WTC11 (cell line): ENCODE data around the gene F2RL3. TPM values are rescaled to one million over a fixed set of nuclear protein-coding genes. Genes with fewer than 3 reads are reported as not detected.

Source experiments
- ATAC-seq: fragments of 200-7000 bp; cut with Tn5 transposase; 2 replicates; pipeline ENCODE4 v1.10.0; 2021; ENCODE audit warnings: mild to moderate bottlenecking, moderate library complexity
- CTCF ChIA-PET: fragments of 300-600 bp; sonication (Branson Sonifier 250); formaldehyde crosslinking; loops from one replicate; lab custom pipeline; 2021; ENCODE audit warnings: antibody characterized with exemption; lab: Charles Lee
- POLR2A ChIA-PET: fragments of 350-600 bp; sonication (Branson Sonifier 250); formaldehyde crosslinking; loops from one replicate; lab custom pipeline; 2021; ENCODE audit warnings: antibody characterized with exemption; lab: Charles Lee
- DNase-seq: peaks from one replicate; pipeline ENCODE4 v3.0.0; 2021; ENCODE audit warnings: low spot score
- H3K27ac Mint-ChIP-seq: 2 replicates; pipeline ENCODE4 v1.8.0; 2021; ENCODE audit warnings: mixed read lengths
- H3K27me3 Mint-ChIP-seq: 2 replicates; pipeline ENCODE4 v1.8.0; 2021; ENCODE audit warnings: low read depth, mild to moderate bottlenecking, moderate library complexity, mixed read lengths
- H3K36me3 Mint-ChIP-seq: 2 replicates; pipeline ENCODE4 v1.8.0; 2021; ENCODE audit warnings: mixed read lengths
- H3K4me1 Mint-ChIP-seq: 2 replicates; pipeline ENCODE4 v1.8.0; 2022; ENCODE audit warnings: mixed read lengths
- H3K4me3 Mint-ChIP-seq: 2 replicates; pipeline ENCODE4 v1.8.0; 2021; ENCODE audit warnings: mild to moderate bottlenecking, moderate library complexity, mixed read lengths
- H3K9me3 Mint-ChIP-seq: 2 replicates; pipeline ENCODE4 v1.8.0; 2021; ENCODE audit warnings: mixed read lengths
- AR ChIP-seq: fragments of 250-450 bp; sonication (Bioruptor Pico); IDR thresholded peaks from 2 replicates; pipeline ENCODE4 v1.9.0; 2021; ENCODE audit warnings: mild to moderate bottlenecking
- CREM ChIP-seq: sonication (generic); formaldehyde crosslinking; IDR thresholded peaks from 2 replicates; pipeline ENCODE4 v1.8.1; 2022; ENCODE audit warnings: mild to moderate bottlenecking, missing genetic modification reagents, moderate library complexity
- ERG ChIP-seq: fragments of 250-450 bp; sonication (Bioruptor Pico); IDR thresholded peaks from 2 replicates; pipeline ENCODE4 v1.8.0; 2021; ENCODE audit warnings: mild to moderate bottlenecking
- HMGA2 ChIP-seq: fragments of 250-450 bp; sonication (Bioruptor Pico); IDR thresholded peaks from 2 replicates; pipeline ENCODE4 v1.4.0; 2021; ENCODE audit warnings: mild to moderate bottlenecking, moderate library complexity
- IRF2 ChIP-seq: sonication (generic); formaldehyde crosslinking; IDR thresholded peaks from 2 replicates; pipeline ENCODE4 v1.8.0; 2022; ENCODE audit warnings: low read depth, missing genetic modification reagents, borderline replicate concordance
- JAZF1 ChIP-seq: fragments of 250-450 bp; sonication (Bioruptor Pico); IDR thresholded peaks from 2 replicates; pipeline ENCODE4 v1.9.0; 2021; ENCODE audit warnings: moderate library complexity, mild to moderate bottlenecking, inconsistent platforms
- KAT7 ChIP-seq: sonication (generic); formaldehyde crosslinking; IDR thresholded peaks from 2 replicates; pipeline ENCODE4 v1.8.1; 2023; ENCODE audit warnings: missing genetic modification reagents, mild to moderate bottlenecking, borderline replicate concordance
- NFATC4 ChIP-seq: fragments of 250-450 bp; sonication (Bioruptor Pico); IDR thresholded peaks from 2 replicates; pipeline ENCODE4 v1.9.0; 2021; ENCODE audit warnings: mild to moderate bottlenecking
- NFE2L1 ChIP-seq: sonication (generic); formaldehyde crosslinking; IDR thresholded peaks from 2 replicates; pipeline ENCODE4 v1.8.1; 2023; ENCODE audit warnings: missing genetic modification reagents
- NR3C1 ChIP-seq: sonication (generic); formaldehyde crosslinking; conservative IDR thresholded peaks from 2 replicates; pipeline ENCODE4 v1.8.1; 2023; ENCODE audit warnings: low read depth, mild to moderate bottlenecking, missing genetic modification reagents
- SMAD3 ChIP-seq: sonication (generic); formaldehyde crosslinking; IDR thresholded peaks from 2 replicates; pipeline ENCODE4 v1.8.0; 2022; ENCODE audit warnings: missing genetic modification reagents, mild to moderate bottlenecking, borderline replicate concordance
- TEAD4 ChIP-seq: sonication (generic); formaldehyde crosslinking; IDR thresholded peaks from 2 replicates; pipeline ENCODE4 v1.8.0; 2022; ENCODE audit warnings: mild to moderate bottlenecking, missing genetic modification reagents
- ZBTB43 ChIP-seq: sonication (generic); formaldehyde crosslinking; IDR thresholded peaks from 2 replicates; pipeline ENCODE4 v1.8.1; 2023; ENCODE audit warnings: mild to moderate bottlenecking, missing genetic modification reagents
- ZNF138 ChIP-seq: sonication (generic); formaldehyde crosslinking; conservative IDR thresholded peaks from 2 replicates; pipeline ENCODE4 v1.8.1; 2022; ENCODE audit warnings: mild to moderate bottlenecking, moderate library complexity, missing genetic modification reagents
- total RNA-seq: library from RNA; stranded (reverse); gene quantifications from 3 replicates; pipeline ENCODE4 v1.2.3, GENCODE V29; 2021
- TF ChIP-seq, protein P1 (sequence below): sonication (generic); formaldehyde crosslinking; IDR thresholded peaks from 2 replicates; pipeline ENCODE4 v1.8.1; 2023; ENCODE audit warnings: mild to moderate bottlenecking, missing genetic modification reagents, borderline replicate concordance

The F2RL3 gene
- total RNA-seq, 1 experiment from 2014 or later = 0.11 TPM

GRCh38 chr19:16928916-16929315 is 40.1 kb downstream of the F2RL3 start:
- no peak for DNase-seq
- no peak for ATAC-seq
- TF ChIP-seq JAZF1 (no peak), SMAD3 (CRISPR knock-in tag) (no peak), CREM (CRISPR knock-in tag) (no peak), ERG (CRISPR knock-in tag) (no peak), AR (CRISPR knock-in tag) (no peak), NFE2L1 (CRISPR knock-in tag) (no peak), ZNF138 (CRISPR knock-in tag) (no peak), NR3C1 (CRISPR knock-in tag) (no peak), NFATC4 (CRISPR knock-in tag) (no peak), HMGA2 (CRISPR knock-in tag) (no peak)
- TF ChIP-seq, protein P1, sequence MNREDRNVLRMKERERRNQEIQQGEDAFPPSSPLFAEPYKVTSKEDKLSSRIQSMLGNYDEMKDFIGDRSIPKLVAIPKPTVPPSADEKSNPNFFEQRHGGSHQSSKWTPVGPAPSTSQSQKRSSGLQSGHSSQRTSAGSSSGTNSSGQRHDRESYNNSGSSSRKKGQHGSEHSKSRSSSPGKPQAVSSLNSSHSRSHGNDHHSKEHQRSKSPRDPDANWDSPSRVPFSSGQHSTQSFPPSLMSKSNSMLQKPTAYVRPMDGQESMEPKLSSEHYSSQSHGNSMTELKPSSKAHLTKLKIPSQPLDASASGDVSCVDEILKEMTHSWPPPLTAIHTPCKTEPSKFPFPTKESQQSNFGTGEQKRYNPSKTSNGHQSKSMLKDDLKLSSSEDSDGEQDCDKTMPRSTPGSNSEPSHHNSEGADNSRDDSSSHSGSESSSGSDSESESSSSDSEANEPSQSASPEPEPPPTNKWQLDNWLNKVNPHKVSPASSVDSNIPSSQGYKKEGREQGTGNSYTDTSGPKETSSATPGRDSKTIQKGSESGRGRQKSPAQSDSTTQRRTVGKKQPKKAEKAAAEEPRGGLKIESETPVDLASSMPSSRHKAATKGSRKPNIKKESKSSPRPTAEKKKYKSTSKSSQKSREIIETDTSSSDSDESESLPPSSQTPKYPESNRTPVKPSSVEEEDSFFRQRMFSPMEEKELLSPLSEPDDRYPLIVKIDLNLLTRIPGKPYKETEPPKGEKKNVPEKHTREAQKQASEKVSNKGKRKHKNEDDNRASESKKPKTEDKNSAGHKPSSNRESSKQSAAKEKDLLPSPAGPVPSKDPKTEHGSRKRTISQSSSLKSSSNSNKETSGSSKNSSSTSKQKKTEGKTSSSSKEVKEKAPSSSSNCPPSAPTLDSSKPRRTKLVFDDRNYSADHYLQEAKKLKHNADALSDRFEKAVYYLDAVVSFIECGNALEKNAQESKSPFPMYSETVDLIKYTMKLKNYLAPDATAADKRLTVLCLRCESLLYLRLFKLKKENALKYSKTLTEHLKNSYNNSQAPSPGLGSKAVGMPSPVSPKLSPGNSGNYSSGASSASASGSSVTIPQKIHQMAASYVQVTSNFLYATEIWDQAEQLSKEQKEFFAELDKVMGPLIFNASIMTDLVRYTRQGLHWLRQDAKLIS (CRISPR knock-in tag) = no peak
- peaks cover 13% of the 10 kb centered on the region for H3K36me3 Mint-ChIP-seq
- ChIA-PET CTCF (interaction anchor here (0.6 kb wide), 1 partner anchor 190 kb away, joined by 5 read pairs; no protein-coding TSS in a partner anchor), POLR2A (no interaction called here)
- H3K9me3 Mint-ChIP-seq = peaks cover 52% of the 10 kb centered on the region
- H3K27me3 Mint-ChIP-seq = no peaks in the 10 kb centered on the region; the same call in 1 of the 2 replicates
- H3K4me3 Mint-ChIP-seq = no peak overlapping the region
- no peak overlapping the region for H3K27ac Mint-ChIP-seq
- H3K4me1 Mint-ChIP-seq = no peaks in the 10 kb centered on the region

DNA sequence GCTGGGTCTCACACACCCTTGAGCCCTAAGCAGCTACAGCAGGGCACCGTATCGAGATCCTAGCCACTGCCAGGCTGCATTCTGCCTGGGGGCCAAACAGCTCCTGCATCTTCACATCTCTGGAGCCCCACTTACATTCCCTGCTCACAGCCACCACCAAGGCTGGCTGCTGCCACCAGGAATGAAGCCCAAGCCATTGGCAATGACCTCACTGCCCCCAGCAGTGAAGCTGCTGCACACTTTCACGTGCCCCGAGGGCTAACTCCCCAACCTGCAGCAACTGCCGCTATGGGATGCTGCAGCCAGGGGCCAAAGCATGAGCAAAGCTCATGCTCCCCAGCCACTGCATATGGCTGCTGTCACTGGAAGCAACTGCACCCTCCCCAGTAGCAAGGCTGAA is 42.0 kb downstream of the F2RL3 start:
- no peak for TF ChIP-seq KAT7
- no peak for TF ChIP-seq IRF2 (CRISPR knock-in tag)
- no peak for TF ChIP-seq ZBTB43
- no peak for TF ChIP-seq ZNF138 (CRISPR knock-in tag)
- TF ChIP-seq TEAD4 (CRISPR knock-in tag) = no peak
- DNase-seq (no peak), ATAC-seq (no peak)
- H3K27me3 Mint-ChIP-seq = peaks cover 2% of the 10 kb centered on the region
- ChIA-PET CTCF (interaction anchor here (1.7 kb wide), 1 partner anchor 216 kb away, joined by 4 read pairs; no protein-coding TSS in a partner anchor), POLR2A (no interaction called here)
- H3K4me3 Mint-ChIP-seq = no peak overlapping the region
- H3K9me3 Mint-ChIP-seq = peaks cover 59% of the 10 kb centered on the region
- no peaks in the 10 kb centered on the region for H3K4me1 Mint-ChIP-seq
- no peak overlapping the region for H3K27ac Mint-ChIP-seq
- peaks cover 22% of the 10 kb centered on the region for H3K36me3 Mint-ChIP-seq
